Omental fat pad (tissue), 4 donors: ENCODE measurements around the gene THAP8. TPM values are rescaled to one million over a fixed set of nuclear protein-coding genes. Genes with fewer than 3 reads are reported as not detected.

Experiments used
- ATAC-seq: fragments of 150-250 bp; one replicate; pipeline ENCODE4 v1.9.1; 2016; ENCODE audit warnings: mild to moderate bottlenecking, moderate library complexity; ENCODE audit not compliant: low FRiP score
- DNase-seq: peaks from one replicate; pipeline ENCODE4 v3.0.0-alpha.2; 2019; ENCODE audit warnings: low spot score
- CTCF ChIP-seq, 3 donors: fragments of 450-650 bp; IDR thresholded peaks; one replicate each; pipeline ENCODE4 v1.5.1; 2016 to 2017; ENCODE audit warnings: antibody characterized with exemption in 3 of 3, mild to moderate bottlenecking in 3 of 3, moderate library complexity in 2 of 3
- total RNA-seq, 4 donors: library from RNA; depleted of rRNA; stranded (reverse); fragments of >200 nt; gene quantifications; one replicate each; pipeline ENCODE4 v1.1.0, GENCODE V29; 2016

Gene THAP8
- total RNA-seq, 4 donors from 2014 or later = 2.0 to 10.4 (median 7.6) TPM

DNA sequence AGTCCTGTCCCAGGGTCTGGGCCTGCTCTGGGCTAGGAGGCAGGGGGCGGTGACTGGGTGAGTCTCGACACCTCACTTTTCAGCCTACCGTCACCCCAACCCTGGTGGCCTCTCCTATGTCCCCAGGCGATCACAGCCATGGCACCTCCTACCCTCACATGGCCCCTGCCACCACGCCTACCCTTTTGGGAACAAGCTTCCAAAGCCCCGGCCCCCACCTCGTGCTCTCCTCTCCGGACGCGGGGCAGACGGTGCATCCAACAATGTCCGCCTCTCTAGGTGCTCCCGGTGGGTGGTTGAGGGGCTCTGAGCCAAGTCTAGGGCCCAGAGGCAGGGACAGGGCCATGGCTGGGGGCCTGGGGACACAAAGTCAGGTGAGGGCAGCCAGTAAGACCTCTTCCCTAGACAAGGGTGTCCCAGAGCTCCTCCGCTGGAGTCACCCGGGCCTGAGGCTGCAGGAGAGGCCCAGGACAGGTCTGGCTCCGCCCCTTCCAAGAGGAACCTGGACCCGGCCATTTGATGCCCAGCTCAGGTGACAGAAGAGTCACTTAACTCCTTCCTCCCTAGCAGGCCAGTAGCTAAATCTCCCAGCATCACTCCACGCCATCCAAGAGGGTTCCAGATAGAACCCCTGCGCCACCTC lies 45.6 kb downstream of the THAP8 start, which contains the start of gene SYNE4:
TSS of gene SYNE4 (minus strand) at position 478 of the 643 bp plus-strand sequence. CDS start at position 346, 132 bp downstream.
- ATAC-seq = no peak
- no peak for TF ChIP-seq CTCF (IDR thresholded peaks at IDR 0.05)
- no peak for DNase-seq

GRCh38 chr19:36006955-36007354 lies 47.1 kb downstream of the THAP8 start:
- no peak for TF ChIP-seq CTCF (IDR thresholded peaks at IDR 0.05)
- DNase-seq (no peak), ATAC-seq (no peak)

DNA sequence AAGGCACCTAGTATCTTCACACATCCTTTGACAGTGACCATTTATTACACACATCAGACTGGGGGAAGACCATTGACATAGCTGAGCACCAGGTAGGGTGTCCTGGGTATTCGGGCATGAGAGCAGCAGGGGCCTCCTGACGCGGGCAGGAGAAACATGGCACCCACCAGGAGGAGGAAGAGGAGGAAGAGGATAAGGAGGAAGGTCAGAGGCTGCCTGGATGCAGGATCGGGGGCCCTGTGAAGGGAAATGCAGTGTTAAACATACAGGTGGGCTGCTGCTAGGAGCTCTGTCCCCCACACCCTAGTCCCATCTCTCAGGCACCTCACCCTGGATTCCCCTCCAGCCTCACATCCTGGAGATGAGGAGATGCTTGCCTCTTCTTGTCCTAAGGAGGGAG lies 50.8 kb downstream of the THAP8 start:
- no peak for ATAC-seq
- no peak for TF ChIP-seq CTCF (IDR thresholded peaks at IDR 0.05)
- no peak for DNase-seq

GRCh38 chr19:36001605-36002004 lies 52.5 kb downstream of the THAP8 start:
- DNase-seq (no peak), ATAC-seq (no peak)
- no peak for TF ChIP-seq CTCF (IDR thresholded peaks at IDR 0.05)

GRCh38 chr19:35996777-35997176 lies 57.3 kb downstream of the THAP8 start:
- no peak for TF ChIP-seq CTCF (IDR thresholded peaks at IDR 0.05)
- DNase-seq (no peak), ATAC-seq (no peak)

DNA sequence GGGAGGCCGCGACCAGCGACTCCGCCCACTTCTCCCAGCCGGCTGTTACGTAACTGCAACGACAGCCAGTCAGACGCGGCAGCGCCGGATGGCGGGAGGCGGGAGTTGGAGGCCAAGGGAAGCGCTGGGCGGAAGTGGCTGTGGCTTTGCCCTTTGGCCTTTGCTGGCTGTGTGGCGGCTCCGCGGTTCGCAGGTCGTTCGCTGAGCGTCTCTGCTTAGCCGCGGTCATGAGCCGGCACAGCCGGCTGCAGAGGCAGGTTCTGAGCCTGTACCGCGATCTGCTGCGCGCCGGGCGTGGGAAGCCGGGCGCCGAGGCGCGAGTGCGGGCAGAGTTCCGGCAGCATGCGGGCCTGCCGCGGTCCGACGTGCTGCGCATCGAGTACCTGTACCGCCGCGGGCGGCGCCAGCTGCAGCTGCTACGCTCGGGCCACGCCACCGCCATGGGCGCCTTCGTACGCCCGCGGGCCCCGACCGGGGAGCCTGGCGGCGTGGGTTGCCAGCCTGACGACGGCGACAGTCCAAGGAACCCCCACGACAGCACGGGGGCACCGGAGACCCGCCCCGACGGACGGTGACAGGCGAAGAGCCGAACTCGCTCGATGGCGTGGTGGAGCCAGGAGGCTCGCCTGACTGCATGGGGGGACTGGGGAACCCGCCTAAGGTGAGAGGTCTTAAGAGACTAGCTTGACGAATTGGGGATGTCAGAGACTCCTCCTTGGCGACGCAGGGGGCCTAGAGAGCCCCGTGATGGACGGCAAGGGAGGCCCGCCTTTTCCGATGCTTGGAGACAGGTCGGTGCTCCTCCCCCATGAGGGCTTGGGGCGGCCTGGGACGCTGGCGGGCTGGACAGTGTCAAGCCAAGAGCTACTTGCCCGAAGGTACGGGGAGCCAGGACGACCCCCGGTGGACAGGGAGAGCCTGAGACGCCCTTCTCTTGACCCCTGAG lies 58.8 kb downstream of the THAP8 start, which contains the start of gene SDHAF1:
TSS of gene SDHAF1 (plus strand) at position 141 of the 946 bp plus-strand sequence. CDS start at position 228, 87 bp downstream.
- TF ChIP-seq CTCF (IDR thresholded peaks at IDR 0.05) = no peak
- ATAC-seq (peak; percentile 94), DNase-seq (peak; percentile 73)
